Fibroblast of skin of back (primary cell): Measurements from ENCODE around the gene CCDC28B.

Experiments used
- DNase-seq: peaks from one replicate; pipeline ENCODE4 v3.0.0-alpha.2; 2013

Gene CCDC28B

GRCh38 chr1:32223683-32224082 is 23.3 kb downstream of the CCDC28B start:
- no peak for DNase-seq

GRCh38 chr1:32224285-32224684 is 23.9 kb downstream of the CCDC28B start:
- no peak for DNase-seq

GRCh38 chr1:32228771-32229170 is 28.4 kb downstream of the CCDC28B start:
- no peak for DNase-seq

GRCh38 chr1:32231843-32232432 is 31.5 kb downstream of the CCDC28B start:
- no peak for DNase-seq

GRCh38 chr1:32232558-32233304 is 32.3 kb downstream of the CCDC28B start:
- DNase-seq, result no peak

- DNase-seq, result no peak
Measured at GRCh38 chr1:32234792-32235191, 34.4 kb downstream of the CCDC28B start.

GRCh38 chr1:32239337-32239736 is 38.9 kb downstream of the CCDC28B start:
- DNase-seq, result no peak

- DNase-seq, result no peak
Measured at GRCh38 chr1:32239790-32240139, 39.4 kb downstream of the CCDC28B start.

GRCh38 chr1:32240140-32240951 is 40.0 kb downstream of the CCDC28B start:
- DNase-seq, result peak; percentile 61

GRCh38 chr1:32241001-32241763 is 40.8 kb downstream of the CCDC28B start:
- DNase-seq, result peak; percentile 44

GRCh38 chr1:32242341-32242851 is 42.0 kb downstream of the CCDC28B start:
- no peak for DNase-seq

GRCh38 chr1:32246888-32247273 is 46.5 kb downstream of the CCDC28B start, which contains the start of gene FAM167B:
Gene FAM167B (plus strand): TSS chr1:32247222. CDS start chr1:32247422, 200 bp downstream.
- peak; percentile 88 for DNase-seq

- DNase-seq, result no peak
Measured at GRCh38 chr1:32247452-32247851, 47.1 kb downstream of the CCDC28B start.

- DNase-seq, result peak; percentile 60
Measured at GRCh38 chr1:32247983-32248889, 47.8 kb downstream of the CCDC28B start.

- DNase-seq, result no peak
Measured at GRCh38 chr1:32249831-32250525, 49.6 kb downstream of the CCDC28B start.

GRCh38 chr1:32250893-32251716 is 50.7 kb downstream of the CCDC28B start, which contains the start of gene LCK:
Gene LCK (plus strand): TSS chr1:32251265. CDS start chr1:32274330, 23,065 bp downstream.
- no peak for DNase-seq
